Large intestine (tissue), 3 donors: ENCODE results near the gene IZUMO2. TPM values are rescaled to one million over a fixed set of nuclear protein-coding genes. Genes with fewer than 3 reads are reported as not detected.
"Not testable (repeated sequence)": the region's sequence is repeated elsewhere in the genome, so short reads cannot be mapped to it uniquely, and the experiment has no call there.

Experiments
- DNase-seq, 2 donors: peaks; one replicate each; pipeline versions ENCODE4 v3.0.0 to v3.0.0-alpha.2; 2013
- H3K27ac ChIP-seq: one replicate; pipeline ENCODE4 v1.5.1; 2013; ENCODE audit warnings: low read length
- H3K27me3 ChIP-seq: 2 replicates; pipeline ENCODE4 v1.6.1; 2013; ENCODE audit warnings: low read length; ENCODE audit not compliant: control insufficient read depth, insufficient read depth
- H3K36me3 ChIP-seq: 2 replicates; pipeline ENCODE4 v1.6.1; 2013; ENCODE audit warnings: low read length; ENCODE audit not compliant: control insufficient read depth, insufficient read depth
- H3K4me1 ChIP-seq: one replicate; pipeline ENCODE4 v1.6.1; 2013; ENCODE audit warnings: low read length; ENCODE audit not compliant: control insufficient read depth, insufficient read depth
- H3K4me3 ChIP-seq: one replicate; pipeline ENCODE4 v1.5.1; 2013; ENCODE audit warnings: low read length
- H3K9me3 ChIP-seq: one replicate; pipeline ENCODE4 v1.6.1; 2013; ENCODE audit warnings: mild to moderate bottlenecking, low read depth, low read length, moderate library complexity; ENCODE audit not compliant: control insufficient read depth
- WGBS: methylation state at CpG from one replicate; pipeline ENCODE4 v1.1.5; 2013; ENCODE audit warnings: low lambda C conversion rate; ENCODE audit not compliant: insufficient coverage; 5-methylcytosine and 5-hydroxymethylcytosine counted together
- polyA plus RNA-seq: library from polyadenylated mRNA; unstranded; fragments of 120-200 nt; gene quantifications from one replicate; pipeline ENCODE4 v1.2.1, GENCODE V29; 2013

The IZUMO2 gene
- polyA plus RNA-seq, 1 donor: not detected

DNA sequence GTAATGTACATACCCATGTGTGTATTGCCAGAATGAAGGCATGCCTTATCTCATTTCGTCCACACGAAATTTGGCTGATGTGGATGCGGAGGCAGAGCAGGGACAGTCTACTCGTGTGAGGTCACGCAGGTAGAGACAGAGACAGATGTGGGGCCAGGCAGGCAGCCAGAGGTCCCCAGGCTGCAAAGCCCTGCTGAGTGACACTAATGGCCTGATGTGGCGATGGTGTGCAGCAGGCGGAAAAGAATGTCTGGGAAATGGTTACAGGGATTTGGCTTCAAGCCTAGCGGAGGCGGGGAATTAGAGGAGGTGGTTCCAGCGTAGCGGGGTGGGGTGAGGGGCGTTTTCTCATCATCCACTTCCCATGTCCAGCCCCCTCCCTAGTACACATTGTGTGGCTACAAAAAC, 4.2 kb upstream of the IZUMO2 start:
- peaks cover 5% of the 10 kb centered on the region for H3K9me3 ChIP-seq
- no CpG with 5 or more reads among the region's 12 CpGs for WGBS
- H3K4me3 ChIP-seq: no peak overlapping the region
- peaks cover 5% of the 10 kb centered on the region for H3K27me3 ChIP-seq
- H3K36me3 ChIP-seq: no peaks in the 10 kb centered on the region
- no peak overlapping the region for H3K27ac ChIP-seq
- H3K4me1 ChIP-seq: peaks cover 9% of the 10 kb centered on the region
- no peak for DNase-seq

DNA sequence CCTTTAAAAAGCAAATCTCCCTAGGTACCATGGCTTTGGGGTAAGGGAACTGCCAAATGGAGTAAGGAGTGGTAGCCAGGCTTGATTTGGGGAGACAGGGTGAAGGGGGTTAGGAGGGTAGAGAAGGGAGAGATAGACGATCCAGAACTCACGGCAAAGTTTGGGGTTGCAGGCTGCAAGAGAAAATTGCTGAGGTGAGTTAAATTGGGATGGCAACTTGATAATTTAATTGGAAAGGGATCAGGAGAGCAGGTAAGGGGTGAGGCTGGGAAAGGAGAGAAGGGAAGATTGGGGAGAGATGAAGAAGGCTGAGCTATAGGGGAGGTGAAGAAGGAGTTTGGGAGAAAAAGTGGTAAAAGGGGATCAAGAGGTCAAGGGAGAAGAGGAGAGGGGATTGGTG, 4.0 kb downstream of the IZUMO2 start:
- Histone ChIP-seq H3K9me3 (peaks cover 5% of the 10 kb centered on the region), H3K27me3 (peaks cover 8% of the 10 kb centered on the region), H3K27ac (no peak overlapping the region), H3K4me3 (no peak overlapping the region), H3K4me1 (no peaks in the 10 kb centered on the region), H3K36me3 (no peaks in the 10 kb centered on the region)
- WGBS: 95% methylated on average over 2 of the region's 2 CpGs
- no peak for DNase-seq

- no peak overlapping the region for H3K27ac ChIP-seq
- H3K36me3 ChIP-seq: no peaks in the 10 kb centered on the region
- H3K9me3 ChIP-seq: peaks cover 5% of the 10 kb centered on the region
- no peak for DNase-seq
- H3K4me3 ChIP-seq: no peak overlapping the region
- no peaks in the 10 kb centered on the region for H3K4me1 ChIP-seq
- H3K27me3 ChIP-seq: peaks cover 8% of the 10 kb centered on the region
Observed at GRCh38 chr19:50158577-50158976, 4.5 kb downstream of the IZUMO2 start.

GRCh38 chr19:50155520-50156109, 7.5 kb downstream of the IZUMO2 start:
- 100% methylated on average over 1 of the region's 8 CpGs for WGBS
- Histone ChIP-seq H3K4me1 (no peaks in the 10 kb centered on the region), H3K4me3 (no peak overlapping the region), H3K36me3 (no peaks in the 10 kb centered on the region), H3K9me3 (no peaks in the 10 kb centered on the region), H3K27me3 (peaks cover 9% of the 10 kb centered on the region), H3K27ac (no peak overlapping the region)
- DNase-seq: no peak

GRCh38 chr19:50154529-50154928, 8.6 kb downstream of the IZUMO2 start:
- no peak for DNase-seq
- Histone ChIP-seq H3K36me3 (no peaks in the 10 kb centered on the region), H3K4me3 (no peak overlapping the region), H3K4me1 (no peaks in the 10 kb centered on the region), H3K27me3 (peaks cover 10% of the 10 kb centered on the region), H3K9me3 (no peaks in the 10 kb centered on the region), H3K27ac (no peak overlapping the region)
- no CpG with 5 or more reads among the region's 16 CpGs for WGBS

DNA sequence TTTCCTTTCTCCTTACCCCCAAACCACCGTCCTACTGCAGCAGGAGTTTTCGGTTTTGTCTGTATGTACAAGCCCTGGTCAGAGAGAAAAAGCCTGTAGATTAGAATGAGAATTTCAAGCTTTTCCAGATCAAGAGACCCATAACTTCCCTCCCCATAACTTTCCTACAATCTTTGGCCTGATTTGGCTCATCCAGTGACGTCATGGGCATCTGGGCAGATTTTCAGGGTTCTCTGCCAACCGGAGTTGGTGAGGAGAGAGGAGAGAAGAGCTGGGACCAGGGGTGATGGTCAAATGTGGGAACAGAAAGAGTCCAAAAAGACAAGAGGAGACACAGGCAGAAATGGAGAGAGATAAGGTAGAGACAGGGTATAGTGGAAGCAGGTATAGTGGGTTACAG, 10.5 kb downstream of the IZUMO2 start:
- no peak for DNase-seq
- H3K9me3 ChIP-seq: peaks cover under 1% of the 10 kb centered on the region
- peaks cover 12% of the 10 kb centered on the region for H3K27me3 ChIP-seq
- H3K4me1 ChIP-seq: no peaks in the 10 kb centered on the region
- H3K4me3 ChIP-seq: no peak overlapping the region
- no peaks in the 10 kb centered on the region for H3K36me3 ChIP-seq
- H3K27ac ChIP-seq: no peak overlapping the region
- WGBS: 92% methylated on average over 2 of the region's 4 CpGs

DNA sequence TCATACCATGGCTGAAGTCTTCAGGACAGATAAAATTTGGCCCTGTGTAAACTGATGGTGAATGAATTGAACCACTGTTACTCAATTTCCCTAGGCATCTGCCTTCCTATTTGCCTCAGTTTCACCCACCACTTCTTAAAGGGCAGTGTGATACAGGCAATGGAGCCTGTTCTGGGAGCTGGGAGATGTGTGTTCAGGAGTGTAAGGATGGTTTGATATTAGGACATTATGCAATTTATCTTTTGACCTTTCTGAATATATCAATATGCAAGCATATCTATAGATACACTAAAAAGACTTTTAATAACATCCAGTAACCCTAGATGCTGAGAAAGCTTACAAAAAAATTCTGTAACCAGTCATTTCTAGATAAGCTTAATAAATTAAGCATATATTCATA, 14.6 kb downstream of the IZUMO2 start:
- Histone ChIP-seq H3K27me3 (peaks cover 9% of the 10 kb centered on the region), H3K27ac (no peak overlapping the region), H3K4me3 (peak overlapping the region; percentile 60), H3K9me3 (peaks cover 3% of the 10 kb centered on the region), H3K36me3 (no peaks in the 10 kb centered on the region), H3K4me1 (no peaks in the 10 kb centered on the region)
- DNase-seq: no peak

GRCh38 chr19:50147462-50148423, 15.3 kb downstream of the IZUMO2 start:
- no peaks in the 10 kb centered on the region for H3K4me1 ChIP-seq
- H3K27me3 ChIP-seq: peaks cover 9% of the 10 kb centered on the region
- WGBS: no CpG with 5 or more reads among the region's 52 CpGs
- DNase-seq: peak; percentile 85 to 93
- peaks cover 3% of the 10 kb centered on the region for H3K9me3 ChIP-seq
- peak overlapping the region; percentile 60 for H3K4me3 ChIP-seq
- H3K36me3 ChIP-seq: no peaks in the 10 kb centered on the region
- peak overlapping the region; percentile 44 for H3K27ac ChIP-seq

GRCh38 chr19:50141921-50142320, 21.2 kb downstream of the IZUMO2 start:
- H3K27ac ChIP-seq, H3K4me1 ChIP-seq, H3K27me3 ChIP-seq, H3K36me3 ChIP-seq, H3K4me3 ChIP-seq, H3K9me3 ChIP-seq, DNase-seq: not testable (repeated sequence)
- WGBS: no CpG with 5 or more reads among the region's 1 CpG

GRCh38 chr19:50140118-50140845, 22.8 kb downstream of the IZUMO2 start:
- not testable (repeated sequence) for H3K36me3 ChIP-seq, H3K27me3 ChIP-seq, H3K9me3 ChIP-seq, H3K4me3 ChIP-seq, H3K27ac ChIP-seq, H3K4me1 ChIP-seq, DNase-seq
- WGBS: 93% methylated on average over 7 of the region's 36 CpGs
